RWPE2 (cell line): ENCODE results near the gene SLCO4A1.

Experiments used
- ATAC-seq: fragments of 200-7000 bp; cut with Tn5 transposase; 3 replicates; pipeline ENCODE4 v1.9.1; 2021; ENCODE audit warnings: low read depth
- DNase-seq: peaks from one replicate; pipeline ENCODE4 v3.0.0-alpha.2; 2020; ENCODE audit warnings: low spot score
- H3K27ac ChIP-seq: fragments of 450-650 bp; 2 replicates; pipeline ENCODE4 v1.5.1; 2017; ENCODE audit warnings: mild to moderate bottlenecking; ENCODE audit not compliant: poor library complexity, severe bottlenecking
- H3K27me3 ChIP-seq: fragments of 250-450 bp; sonication (Bioruptor Pico); 2 replicates; pipeline ENCODE4 v1.5.1; 2021; ENCODE audit warnings: mild to moderate bottlenecking, moderate library complexity; ENCODE audit not compliant: insufficient read depth, poor library complexity, severe bottlenecking
- H3K36me3 ChIP-seq: fragments of 250-450 bp; sonication (Bioruptor Pico); 2 replicates; pipeline ENCODE4 v1.5.1; 2020; ENCODE audit warnings: low read depth, mild to moderate bottlenecking, moderate library complexity
- H3K4me1 ChIP-seq: fragments of 250-450 bp; sonication (Bioruptor Pico); 2 replicates; pipeline ENCODE4 v1.5.1; 2021; ENCODE audit warnings: mild to moderate bottlenecking, moderate library complexity; ENCODE audit not compliant: insufficient read depth, poor library complexity, severe bottlenecking
- H3K4me3 ChIP-seq: fragments of 250-450 bp; sonication (Bioruptor Pico); 2 replicates; pipeline ENCODE4 v1.5.1; 2021; ENCODE audit warnings: mild to moderate bottlenecking, moderate library complexity; ENCODE audit not compliant: severe bottlenecking
- H3K9me3 ChIP-seq: fragments of 250-450 bp; sonication (Bioruptor Pico); 2 replicates; pipeline ENCODE4 v1.5.1; 2021; ENCODE audit warnings: mild to moderate bottlenecking, moderate library complexity; ENCODE audit not compliant: severe bottlenecking
- CTCF ChIP-seq: fragments of 450-650 bp; IDR thresholded peaks from one replicate; pipeline ENCODE4 v1.5.1; 2017; ENCODE audit warnings: mild to moderate bottlenecking, moderate library complexity; ENCODE audit not compliant: poor library complexity, severe bottlenecking

Gene SLCO4A1

GRCh38 chr20:62696434-62696957 is 54.2 kb downstream of the SLCO4A1 start:
- peaks cover 34% of the 10 kb centered on the region for H3K27me3 ChIP-seq
- no peaks in the 10 kb centered on the region for H3K4me1 ChIP-seq
- ATAC-seq: no peak
- H3K4me3 ChIP-seq: no peak overlapping the region
- TF ChIP-seq CTCF: no peak
- no peaks in the 10 kb centered on the region for H3K36me3 ChIP-seq
- no peak overlapping the region for H3K27ac ChIP-seq
- no peaks in the 10 kb centered on the region for H3K9me3 ChIP-seq
- no peak for DNase-seq

- no peak for ATAC-seq
- H3K27ac ChIP-seq: no peak overlapping the region
- no peak for TF ChIP-seq CTCF
- H3K4me1 ChIP-seq: no peaks in the 10 kb centered on the region
- DNase-seq: peak; percentile 82
- no peaks in the 10 kb centered on the region for H3K36me3 ChIP-seq
- peaks cover 34% of the 10 kb centered on the region for H3K27me3 ChIP-seq
- no peak overlapping the region for H3K4me3 ChIP-seq
- H3K9me3 ChIP-seq: no peaks in the 10 kb centered on the region
These were observed 54.7 kb downstream of the SLCO4A1 start for GRCh38 chr20:62696989-62697388.

GRCh38 chr20:62697468-62697912 is 55.2 kb downstream of the SLCO4A1 start:
- Histone ChIP-seq H3K9me3 (no peaks in the 10 kb centered on the region), H3K27me3 (peaks cover 33% of the 10 kb centered on the region), H3K4me1 (no peaks in the 10 kb centered on the region), H3K4me3 (no peak overlapping the region), H3K36me3 (no peaks in the 10 kb centered on the region), H3K27ac (no peak overlapping the region)
- TF ChIP-seq CTCF: no peak
- ATAC-seq: no peak
- DNase-seq: peak; percentile 79

GRCh38 chr20:62698231-62698630 is 55.9 kb downstream of the SLCO4A1 start:
- no peaks in the 10 kb centered on the region for H3K9me3 ChIP-seq
- no peaks in the 10 kb centered on the region for H3K36me3 ChIP-seq
- H3K27ac ChIP-seq: no peak overlapping the region
- DNase-seq (peak; percentile 84), ATAC-seq (no peak)
- no peak for TF ChIP-seq CTCF
- H3K4me3 ChIP-seq: no peak overlapping the region
- peaks cover 6% of the 10 kb centered on the region for H3K4me1 ChIP-seq
- peaks cover 25% of the 10 kb centered on the region for H3K27me3 ChIP-seq

- H3K36me3 ChIP-seq: no peaks in the 10 kb centered on the region
- no peaks in the 10 kb centered on the region for H3K9me3 ChIP-seq
- peaks cover 16% of the 10 kb centered on the region for H3K4me1 ChIP-seq
- H3K4me3 ChIP-seq: no peak overlapping the region
- no peak for TF ChIP-seq CTCF
- ATAC-seq (no peak), DNase-seq (no peak)
- H3K27ac ChIP-seq: no peak overlapping the region
- H3K27me3 ChIP-seq: peaks cover 17% of the 10 kb centered on the region
These were observed 57.0 kb downstream of the SLCO4A1 start for GRCh38 chr20:62699296-62699695.
